Dedifferentiated amniotic fluid mesenchymal stem cell (primary cell): Measurements from ENCODE around the gene GPATCH3.
"Not testable (repeated sequence)": the region's sequence is repeated elsewhere in the genome, so short reads cannot be mapped to it uniquely, and the experiment has no call there.

ENCODE experiments used
- DNase-seq: peaks from one replicate; pipeline ENCODE4 v3.0.0-alpha.2; 2016; ENCODE audit errors: extremely low spot score

GPATCH3 gene

GRCh38 chr1:26900001-26900814 lies at the start of gene GPATCH3:
Gene GPATCH3, minus strand, starts transcription at chr1:26900467. Its CDS starts 25 bp downstream, at chr1:26900442.
- peak; percentile 94 for DNase-seq

- DNase-seq: no peak
These were observed 49.7 kb upstream of the GPATCH3 start for GRCh38 chr1:26949926-26950319.

- no peak for DNase-seq
These were observed 49.1 kb upstream of the GPATCH3 start for GRCh38 chr1:26949266-26949925.

- DNase-seq: not testable (repeated sequence)
These were observed 48.4 kb upstream of the GPATCH3 start for GRCh38 chr1:26948725-26949057.

- no peak for DNase-seq
These were observed 46.0 kb upstream of the GPATCH3 start for GRCh38 chr1:26946270-26946669.

GRCh38 chr1:26945728-26946127 lies 45.5 kb upstream of the GPATCH3 start:
- no peak for DNase-seq

GRCh38 chr1:26945138-26945537 lies 44.9 kb upstream of the GPATCH3 start:
- no peak for DNase-seq

GRCh38 chr1:26942656-26943055 lies 42.4 kb upstream of the GPATCH3 start:
- DNase-seq: no peak

- DNase-seq: no peak
These were observed 41.0 kb upstream of the GPATCH3 start for GRCh38 chr1:26941311-26941710.

- DNase-seq: no peak
These were observed 38.4 kb upstream of the GPATCH3 start for GRCh38 chr1:26938659-26939025.

- no peak for DNase-seq
These were observed 37.9 kb upstream of the GPATCH3 start for GRCh38 chr1:26938004-26938658.

- DNase-seq: no peak
These were observed 36.6 kb upstream of the GPATCH3 start for GRCh38 chr1:26936823-26937222.

- no peak for DNase-seq
These were observed 32.3 kb upstream of the GPATCH3 start for GRCh38 chr1:26932531-26932930.

- DNase-seq: no peak
These were observed 23.4 kb upstream of the GPATCH3 start for GRCh38 chr1:26923711-26924110.

GRCh38 chr1:26922901-26923300 lies 22.6 kb upstream of the GPATCH3 start:
- no peak for DNase-seq

- no peak for DNase-seq
These were observed 22.1 kb upstream of the GPATCH3 start for GRCh38 chr1:26922431-26922729.

GRCh38 chr1:26921540-26922430 lies 21.5 kb upstream of the GPATCH3 start, which contains the start of gene NUDC:
Gene NUDC, plus strand, starts transcription at chr1:26921743. Its CDS starts 106 bp downstream, at chr1:26921849.
- DNase-seq: peak; percentile 98

- DNase-seq: no peak
These were observed 20.9 kb upstream of the GPATCH3 start for GRCh38 chr1:26921126-26921539.

GRCh38 chr1:26915204-26915842 lies 15.1 kb upstream of the GPATCH3 start:
- DNase-seq: no peak

- DNase-seq: no peak
These were observed 13.7 kb upstream of the GPATCH3 start, which contains the start of gene NR0B2 for GRCh38 chr1:26913754-26914619. Gene NR0B2, minus strand, starts transcription at chr1:26913975. Its CDS starts 35 bp downstream, at chr1:26913940.
